Measurements from ENCODE around the gene UFD1.

The UFD1 gene

DNA sequence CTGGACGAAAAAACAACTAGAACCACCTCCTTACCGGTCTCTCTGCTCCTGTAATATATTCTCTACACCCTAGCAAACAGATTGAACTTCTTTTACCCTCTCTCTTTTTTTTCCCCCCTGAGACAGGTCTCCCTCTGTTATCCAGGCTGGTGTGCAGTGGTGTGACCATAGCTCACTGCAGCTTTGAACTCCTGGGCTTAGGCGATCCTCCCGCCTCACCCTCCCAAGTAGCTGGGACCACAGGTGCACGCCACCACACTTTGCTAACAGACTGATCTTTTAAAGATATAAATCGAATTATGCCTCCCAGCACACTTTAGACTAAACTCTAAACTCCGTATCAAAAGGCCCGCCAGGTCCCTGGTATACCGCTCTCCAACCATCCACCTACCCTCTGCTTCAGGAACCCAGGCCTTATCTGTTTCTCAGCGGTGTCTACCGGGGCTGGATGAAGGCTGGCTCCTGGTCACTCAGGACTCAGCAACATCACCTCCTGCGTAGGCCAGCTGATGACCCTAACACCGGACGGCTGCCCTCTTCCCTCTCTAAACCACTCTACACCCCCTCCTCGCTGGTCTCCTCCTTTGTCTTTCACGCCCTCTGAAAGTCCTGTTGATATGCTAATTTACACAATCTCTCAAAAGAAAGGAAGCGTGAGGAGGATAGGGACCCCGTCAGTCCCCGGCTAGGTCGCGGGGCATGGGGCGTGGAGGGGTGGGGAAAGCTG is 32.2 kb downstream of the UFD1 start:
- TF ChIP-seq CEBPB (IDR thresholded peaks at IDR 0.05) (no peak), YY1 (IDR thresholded peaks at IDR 0.05; ENCODE audit: low read depth) (no peak), TEAD4 (IDR thresholded peaks at IDR 0.05) (no peak)

DNA sequence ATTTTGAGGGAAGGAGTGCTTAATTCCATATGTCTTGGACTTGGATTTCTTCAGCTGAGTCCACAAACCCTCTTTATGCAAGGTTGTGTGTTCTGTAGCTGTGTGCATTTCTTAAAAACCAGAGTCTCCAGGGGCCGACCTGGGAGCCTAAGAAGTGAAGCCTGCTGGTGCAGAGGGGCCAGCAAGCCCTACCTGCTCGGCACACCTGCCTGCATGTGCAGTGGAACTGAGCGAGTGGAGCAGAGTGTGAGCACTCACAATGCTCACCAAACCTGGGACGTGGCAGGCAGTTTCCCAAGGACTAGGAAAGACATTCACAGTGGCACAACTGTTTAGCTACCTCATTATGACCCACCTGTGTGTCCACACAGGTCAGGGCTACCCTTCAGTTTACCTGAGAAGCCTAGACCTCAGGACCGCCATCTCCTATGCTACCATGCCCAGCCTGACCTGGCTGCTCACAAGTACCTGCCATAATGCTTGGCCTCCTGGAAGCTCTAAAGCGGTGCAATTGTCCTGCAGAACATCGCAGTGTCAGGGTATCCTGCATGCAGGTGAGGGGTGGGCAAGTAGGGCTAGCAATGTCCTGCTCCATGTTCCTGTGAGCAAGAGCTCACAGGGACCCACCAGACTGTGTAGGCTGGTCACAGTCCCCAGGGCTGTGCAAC is 35.3 kb downstream of the UFD1 start:
- TF ChIP-seq, protein P1, sequence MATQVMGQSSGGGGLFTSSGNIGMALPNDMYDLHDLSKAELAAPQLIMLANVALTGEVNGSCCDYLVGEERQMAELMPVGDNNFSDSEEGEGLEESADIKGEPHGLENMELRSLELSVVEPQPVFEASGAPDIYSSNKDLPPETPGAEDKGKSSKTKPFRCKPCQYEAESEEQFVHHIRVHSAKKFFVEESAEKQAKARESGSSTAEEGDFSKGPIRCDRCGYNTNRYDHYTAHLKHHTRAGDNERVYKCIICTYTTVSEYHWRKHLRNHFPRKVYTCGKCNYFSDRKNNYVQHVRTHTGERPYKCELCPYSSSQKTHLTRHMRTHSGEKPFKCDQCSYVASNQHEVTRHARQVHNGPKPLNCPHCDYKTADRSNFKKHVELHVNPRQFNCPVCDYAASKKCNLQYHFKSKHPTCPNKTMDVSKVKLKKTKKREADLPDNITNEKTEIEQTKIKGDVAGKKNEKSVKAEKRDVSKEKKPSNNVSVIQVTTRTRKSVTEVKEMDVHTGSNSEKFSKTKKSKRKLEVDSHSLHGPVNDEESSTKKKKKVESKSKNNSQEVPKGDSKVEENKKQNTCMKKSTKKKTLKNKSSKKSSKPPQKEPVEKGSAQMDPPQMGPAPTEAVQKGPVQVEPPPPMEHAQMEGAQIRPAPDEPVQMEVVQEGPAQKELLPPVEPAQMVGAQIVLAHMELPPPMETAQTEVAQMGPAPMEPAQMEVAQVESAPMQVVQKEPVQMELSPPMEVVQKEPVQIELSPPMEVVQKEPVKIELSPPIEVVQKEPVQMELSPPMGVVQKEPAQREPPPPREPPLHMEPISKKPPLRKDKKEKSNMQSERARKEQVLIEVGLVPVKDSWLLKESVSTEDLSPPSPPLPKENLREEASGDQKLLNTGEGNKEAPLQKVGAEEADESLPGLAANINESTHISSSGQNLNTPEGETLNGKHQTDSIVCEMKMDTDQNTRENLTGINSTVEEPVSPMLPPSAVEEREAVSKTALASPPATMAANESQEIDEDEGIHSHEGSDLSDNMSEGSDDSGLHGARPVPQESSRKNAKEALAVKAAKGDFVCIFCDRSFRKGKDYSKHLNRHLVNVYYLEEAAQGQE (IDR thresholded peaks at IDR 0.05; ENCODE audit: low read depth) = no peak
- TF ChIP-seq, protein P2, sequence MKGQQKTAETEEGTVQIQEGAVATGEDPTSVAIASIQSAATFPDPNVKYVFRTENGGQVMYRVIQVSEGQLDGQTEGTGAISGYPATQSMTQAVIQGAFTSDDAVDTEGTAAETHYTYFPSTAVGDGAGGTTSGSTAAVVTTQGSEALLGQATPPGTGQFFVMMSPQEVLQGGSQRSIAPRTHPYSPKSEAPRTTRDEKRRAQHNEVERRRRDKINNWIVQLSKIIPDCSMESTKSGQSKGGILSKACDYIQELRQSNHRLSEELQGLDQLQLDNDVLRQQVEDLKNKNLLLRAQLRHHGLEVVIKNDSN (IDR thresholded peaks at IDR 0.05) = no peak
- no peak for TF ChIP-seq NFIC (IDR thresholded peaks at IDR 0.05)

DNA sequence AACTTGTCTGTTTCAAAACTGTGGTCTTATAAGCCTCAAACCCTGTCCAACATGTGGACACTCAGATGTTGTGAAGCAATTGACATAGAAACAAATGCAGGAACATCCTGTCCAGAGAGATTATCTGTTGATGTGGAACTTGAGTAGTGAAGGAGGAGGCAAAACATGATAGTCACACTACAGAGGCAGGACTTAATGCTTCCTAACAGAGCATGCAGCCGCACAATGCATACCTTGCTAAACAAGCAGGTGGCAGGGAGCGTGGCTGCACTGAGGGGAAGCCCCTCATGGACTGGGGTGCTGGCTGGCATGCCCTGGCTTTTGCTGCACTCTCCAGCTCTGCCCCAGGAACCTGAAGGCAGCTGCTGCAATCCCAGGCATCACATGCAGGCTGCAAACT is 36.8 kb downstream of the UFD1 start:
- TF ChIP-seq TCF12 (IDR thresholded peaks at IDR 0.05; ENCODE audit: low read depth) = no peak
- TF ChIP-seq, protein P2 (IDR thresholded peaks at IDR 0.05) = no peak
- TF ChIP-seq, protein P3, sequence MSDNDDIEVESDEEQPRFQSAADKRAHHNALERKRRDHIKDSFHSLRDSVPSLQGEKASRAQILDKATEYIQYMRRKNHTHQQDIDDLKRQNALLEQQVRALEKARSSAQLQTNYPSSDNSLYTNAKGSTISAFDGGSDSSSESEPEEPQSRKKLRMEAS (IDR thresholded peaks at IDR 0.05) = no peak
- no peak for TF ChIP-seq TAF1 (IDR thresholded peaks at IDR 0.05; ENCODE audit: low read depth)
- TF ChIP-seq, protein P1 (IDR thresholded peaks at IDR 0.05; ENCODE audit: low read depth) = no peak
- TF ChIP-seq ZBTB7A (IDR thresholded peaks at IDR 0.05; ENCODE audit: low read depth) = no peak
- no peak for TF ChIP-seq YY1 (IDR thresholded peaks at IDR 0.05; ENCODE audit: low read depth)

DNA sequence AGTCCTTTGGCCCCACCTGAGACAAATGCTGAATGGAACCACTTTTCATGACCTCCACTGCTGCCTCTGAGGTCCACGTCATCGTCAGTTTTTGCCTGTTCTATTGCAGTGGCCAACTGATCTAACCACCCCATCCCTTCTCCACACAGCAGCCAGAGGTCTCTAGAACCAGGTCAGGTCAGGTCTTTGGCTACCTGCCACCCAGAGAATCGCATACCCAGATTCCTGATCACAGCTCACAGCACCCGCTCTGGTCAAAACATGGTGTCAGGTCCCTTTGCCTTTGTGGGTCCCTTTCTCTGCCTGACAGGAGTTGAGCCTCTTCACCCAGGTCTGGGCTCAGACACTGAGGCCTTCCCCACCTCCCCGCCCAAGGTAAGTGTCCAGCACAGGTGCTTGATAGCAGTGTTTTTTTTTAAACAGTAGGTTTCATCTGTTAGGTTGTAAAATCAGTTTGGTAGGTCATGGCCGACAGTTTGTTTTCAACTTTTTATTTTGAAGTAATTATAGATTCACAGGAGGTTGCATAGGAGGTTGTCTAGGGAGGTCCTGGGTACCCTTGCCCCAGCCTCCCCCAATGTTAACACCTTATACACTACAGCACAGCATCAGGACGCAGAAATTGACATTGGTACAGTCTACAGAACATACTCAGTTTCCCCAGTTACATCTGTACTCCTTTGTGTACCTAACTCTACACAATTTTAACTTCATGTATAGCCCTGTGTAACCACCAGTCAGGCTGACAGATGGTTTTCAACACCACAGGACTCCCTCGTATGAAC is 38.4 kb downstream of the UFD1 start:
- TF ChIP-seq YY1 (IDR thresholded peaks at IDR 0.05; ENCODE audit: low read depth) = no peak
- no peak for TF ChIP-seq TAF1 (IDR thresholded peaks at IDR 0.05; ENCODE audit: low read depth)
- no peak for TF ChIP-seq CREB1 (IDR thresholded peaks at IDR 0.05; ENCODE audit: low read depth)
- TF ChIP-seq ZBTB7A (IDR thresholded peaks at IDR 0.05; ENCODE audit: low read depth) = no peak
- TF ChIP-seq, protein P1 (IDR thresholded peaks at IDR 0.05; ENCODE audit: low read depth) = no peak
- no peak for TF ChIP-seq RAD21 (IDR thresholded peaks at IDR 0.05; ENCODE audit: low read depth)
- TF ChIP-seq EP300 (IDR thresholded peaks at IDR 0.05; ENCODE audit: borderline replicate concordance) = no peak
- TF ChIP-seq FOXM1 (IDR thresholded peaks at IDR 0.05; ENCODE audit: borderline replicate concordance, low read depth) = no peak
- TF ChIP-seq EGR1 (IDR thresholded peaks at IDR 0.05) = no peak
- TF ChIP-seq NFIC (IDR thresholded peaks at IDR 0.05) = no peak
- no peak for TF ChIP-seq TEAD4 (IDR thresholded peaks at IDR 0.05)
- TF ChIP-seq TCF12 (IDR thresholded peaks at IDR 0.05; ENCODE audit: low read depth) = no peak
- TF ChIP-seq, protein P2 (IDR thresholded peaks at IDR 0.05) = no peak
- TF ChIP-seq, protein P3 (IDR thresholded peaks at IDR 0.05) = no peak
- TF ChIP-seq CEBPB (IDR thresholded peaks at IDR 0.05) = no peak
